Heart left ventricle (tissue), 16 donors: ENCODE data around the gene LONRF3. TPM values are rescaled to one million over a fixed set of nuclear protein-coding genes. Genes with fewer than 3 reads are reported as not detected.

Source experiments
- ATAC-seq, 4 donors: fragments of 200-7000 bp; cut with Tn5 transposase; one replicate each; pipeline ENCODE4 v1.9.1; 2020 to 2022; ENCODE audit warnings: moderate library complexity in 4 of 4, mild to moderate bottlenecking in 3 of 4, moderate number of reproducible peaks in 1 of 4
- DNase-seq, 5 donors: peaks; one replicate each; pipeline ENCODE4 v3.0.0-alpha.2; 2020
- H3K27ac ChIP-seq, 12 donors: fragments of 200-600 bp; sonication (generic) in 4 of 12; one replicate each; pipeline versions ENCODE4 v1.5.0 to v1.8.0; 2016 to 2022; ENCODE audit warnings: mild to moderate bottlenecking in 2 of 12
- H3K27me3 ChIP-seq, 9 donors: fragments of 200-600 bp; sonication (generic) in 2 of 9; one replicate each; pipeline versions ENCODE4 v1.5.1 to v1.8.0; 2016 to 2022; ENCODE audit warnings: mild to moderate bottlenecking in 3 of 9
- H3K36me3 ChIP-seq, 9 donors: fragments of 200-600 bp; sonication (generic) in 2 of 9; one replicate each; pipeline versions ENCODE4 v1.5.0 to v1.8.0; 2018 to 2022; ENCODE audit warnings: mild to moderate bottlenecking in 2 of 9
- H3K4me1 ChIP-seq, 12 donors: fragments of 200-600 bp; sonication (generic) in 4 of 12; one replicate each; pipeline versions ENCODE4 v1.5.0 to v1.8.0; 2016 to 2022; ENCODE audit warnings: mild to moderate bottlenecking in 3 of 12
- H3K4me3 ChIP-seq, 12 donors: fragments of 200-600 bp; sonication (generic) in 4 of 12; one replicate each; pipeline versions ENCODE4 v1.5.0 to v1.8.0; 2017 to 2022; ENCODE audit warnings: mild to moderate bottlenecking in 9 of 12, moderate library complexity in 4 of 12
- H3K9me3 ChIP-seq, 12 donors: fragments of 200-600 bp; sonication (generic) in 4 of 12; one replicate each; pipeline versions ENCODE4 v1.5.0 to v1.8.0; 2016 to 2022; ENCODE audit warnings: mild to moderate bottlenecking in 1 of 12
- POLR2A ChIP-seq, 2 donors: fragments of 450-650 bp; IDR thresholded peaks; one replicate each; pipeline ENCODE4 v1.6.1; 2017; ENCODE audit warnings: antibody characterized with exemption in 2 of 2, mild to moderate bottlenecking in 2 of 2, moderate library complexity in 2 of 2
- WGBS, 4 donors: extraction: QIAGEN DNeasy Blood & Tissue Kit in 2 of 4; methylation state at CpG; one replicate each; pipeline versions ENCODE4 v1.1.5 to v1.1.7; 2013 to 2018; 5-methylcytosine and 5-hydroxymethylcytosine counted together
- intact Hi-C, 10 donors: fragments of 100-400 bp; cut with DNase I; formaldehyde crosslinking; loops; one replicate each; pipeline versions ENCODE4 v1.11.1 to v1.14.2; 2022
- polyA plus RNA-seq, 2 donors: library from polyadenylated mRNA; stranded (reverse); fragments of 200-250 nt; gene quantifications; one replicate each; pipeline ENCODE4 v1.2.3, GENCODE V29; 2013
- total RNA-seq, 9 donors: library from RNA; depleted of rRNA in 2 of 9; stranded (reverse); fragments of >200 nt in 2 of 9; fragmentation: NEBNext Ultra II Directional in 3 of 9; extraction: Animal tissue kit (Norgen Biotek cat#: 25700) in 3 of 9; gene quantifications; one replicate each; pipeline versions ENCODE4 v1.1.0 to v1.2.4, GENCODE V29; 2016 to 2023
- TF ChIP-seq, protein P1 (sequence below), 12 donors: fragments of 200-600 bp; sonication (generic) in 4 of 12; IDR thresholded peaks; one replicate each; pipeline versions ENCODE4 v1.5.0 to v1.8.0; 2018 to 2022; ENCODE audit warnings: antibody characterized with exemption in 12 of 12, mild to moderate bottlenecking in 5 of 12
- donor health status: ischemic (EF 13 %, LVEDD 7.1; RV severe dilation, severe dysfunction).
- donor health status: healthy with polysubstance abuse.
- donor health status: DM: no; HTN: yes; CAD: no.
- donor health status: DM: no; HTN: no; CAD: no.
- donor health status: ischemic (EF 25% LVEDD 6.9; RV normal size, moderate dysfunction).
- donor health status: ischemic (EF 25% LVEDD 5.7; RV mildly dilated, moderate dysfunction).
- donor health status: healthy.
- donor health status: DM: yes; HTN: yes; CAD: no.
- donor health status: ischemic (EF 35%, LVEDD 5.7; RV mildly dilated, moderate dysfunction).
- donor health status: nonischemic (EF 11% LVEDD 7.7; RV severe dilation, severe dysfunction).
- donor health status: DM: yes; HTN: yes; CAD: no.
- donor health status: PGD.
- donor health status: ischemic (EF 29% LVEDD 5.4; RV normal size, mild dysfunction).
- donor health status: nonischemic (EF 23%, LVEDD 6.1; RV moderate dilation, normal function).

LONRF3 gene
- total and polyA plus RNA-seq, 11 donors: 0.50 to 8.3 (median 1.9) TPM

DNA sequence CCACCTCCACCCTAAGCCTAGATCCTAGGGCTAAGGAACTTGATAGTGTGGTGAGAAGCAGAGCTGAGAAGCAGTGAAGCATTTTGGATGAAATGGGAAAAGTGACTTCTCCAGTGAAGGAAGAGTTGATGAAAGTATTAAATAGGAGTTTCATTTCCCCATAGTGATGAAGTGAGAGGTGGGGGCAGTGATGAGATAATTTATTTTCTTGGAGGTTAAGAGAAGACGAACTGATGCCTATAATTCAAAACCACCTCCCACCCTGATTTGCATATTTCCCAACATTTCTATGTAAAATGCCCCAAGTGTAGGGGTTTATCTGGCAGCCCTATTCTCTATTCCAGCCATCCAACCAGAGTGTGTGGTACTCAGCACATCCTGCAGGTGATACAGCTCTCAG is 6.3 kb downstream of the LONRF3 start:
- H3K27ac ChIP-seq: no peak overlapping the region
- H3K4me1 ChIP-seq: peaks cover 0 to 9% (median 0%) of the 10 kb centered on the region in 12 donors
- no peaks in the 10 kb centered on the region for H3K27me3 ChIP-seq
- DNase-seq (no peak), ATAC-seq (no peak)
- no peaks in the 10 kb centered on the region for H3K9me3 ChIP-seq
- intact Hi-C loops: no loop called here
- WGBS, 4 donors: 37 to 86% (median 80%) methylated on average over 1 of the region's 1 CpG
- no peak overlapping the region for H3K4me3 ChIP-seq
- no peaks in the 10 kb centered on the region for H3K36me3 ChIP-seq
- TF ChIP-seq, protein P1, sequence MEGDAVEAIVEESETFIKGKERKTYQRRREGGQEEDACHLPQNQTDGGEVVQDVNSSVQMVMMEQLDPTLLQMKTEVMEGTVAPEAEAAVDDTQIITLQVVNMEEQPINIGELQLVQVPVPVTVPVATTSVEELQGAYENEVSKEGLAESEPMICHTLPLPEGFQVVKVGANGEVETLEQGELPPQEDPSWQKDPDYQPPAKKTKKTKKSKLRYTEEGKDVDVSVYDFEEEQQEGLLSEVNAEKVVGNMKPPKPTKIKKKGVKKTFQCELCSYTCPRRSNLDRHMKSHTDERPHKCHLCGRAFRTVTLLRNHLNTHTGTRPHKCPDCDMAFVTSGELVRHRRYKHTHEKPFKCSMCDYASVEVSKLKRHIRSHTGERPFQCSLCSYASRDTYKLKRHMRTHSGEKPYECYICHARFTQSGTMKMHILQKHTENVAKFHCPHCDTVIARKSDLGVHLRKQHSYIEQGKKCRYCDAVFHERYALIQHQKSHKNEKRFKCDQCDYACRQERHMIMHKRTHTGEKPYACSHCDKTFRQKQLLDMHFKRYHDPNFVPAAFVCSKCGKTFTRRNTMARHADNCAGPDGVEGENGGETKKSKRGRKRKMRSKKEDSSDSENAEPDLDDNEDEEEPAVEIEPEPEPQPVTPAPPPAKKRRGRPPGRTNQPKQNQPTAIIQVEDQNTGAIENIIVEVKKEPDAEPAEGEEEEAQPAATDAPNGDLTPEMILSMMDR (IDR thresholded peaks at IDR 0.05): no peak
- no peak for TF ChIP-seq POLR2A (IDR thresholded peaks at IDR 0.05)

DNA sequence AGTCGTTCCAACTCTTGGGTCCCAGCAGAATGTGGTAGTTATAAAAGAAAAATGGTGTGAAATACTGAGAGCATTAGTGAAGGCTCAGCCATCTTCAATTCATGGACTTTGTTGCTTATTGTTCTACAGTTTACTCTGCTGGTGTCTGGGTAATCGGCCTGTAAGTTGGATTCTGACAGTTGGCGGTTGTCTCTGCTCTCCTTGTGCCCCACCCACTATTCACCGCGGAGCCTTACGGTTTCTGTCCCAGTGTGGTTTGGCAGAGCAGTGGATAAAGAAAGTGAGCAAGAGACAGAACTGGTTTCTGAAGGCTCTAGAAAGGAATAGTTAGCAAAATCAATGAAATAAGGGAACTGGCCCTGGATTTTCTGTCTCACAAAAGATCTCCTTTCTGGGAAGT is 9.1 kb downstream of the LONRF3 start:
- Histone ChIP-seq H3K27me3 (no peaks in the 10 kb centered on the region), H3K27ac (no peak overlapping the region), H3K36me3 (no peaks in the 10 kb centered on the region), H3K4me3 (no peak overlapping the region), H3K4me1 (no peaks in the 10 kb centered on the region), H3K9me3 (no peaks in the 10 kb centered on the region)
- WGBS, 4 donors: 62 to 85% (median 79%) methylated on average over 6 of the region's 6 CpGs
- TF ChIP-seq, protein P1 (IDR thresholded peaks at IDR 0.05): no peak
- TF ChIP-seq POLR2A (IDR thresholded peaks at IDR 0.05): no peak
- ATAC-seq (no peak), DNase-seq (no peak)
- intact Hi-C loops: no loop called here

DNA sequence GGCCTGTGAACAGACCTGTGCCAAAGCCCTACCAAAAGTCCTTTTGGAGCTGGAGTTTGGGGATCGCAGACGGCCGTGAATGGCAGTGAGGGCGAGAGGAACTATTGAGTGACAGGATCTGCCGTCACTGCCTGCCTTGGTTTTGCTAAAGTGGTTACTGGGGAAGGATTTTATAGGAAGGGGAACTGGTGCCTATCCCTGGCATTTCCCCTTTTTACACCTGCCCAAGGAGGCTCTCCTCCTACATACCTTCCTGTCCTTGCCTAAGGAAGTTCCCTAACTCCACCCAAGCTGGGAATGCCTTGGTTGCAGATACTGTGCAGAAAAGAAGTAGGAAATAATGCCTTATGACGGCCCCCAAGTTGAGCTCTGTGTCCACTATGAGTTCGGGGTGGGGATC is 14.5 kb downstream of the LONRF3 start:
- Histone ChIP-seq H3K9me3 (no peaks in the 10 kb centered on the region), H3K36me3 (peaks cover 0 to 23% (median 5%) of the 10 kb centered on the region in 9 donors), H3K4me3 (no peak overlapping the region), H3K4me1 (no peaks in the 10 kb centered on the region), H3K27ac (no peak overlapping the region), H3K27me3 (no peaks in the 10 kb centered on the region)
- no peak for ATAC-seq
- WGBS, 4 donors: 66 to 89% (median 77%) methylated on average over 7 of the region's 7 CpGs
- TF ChIP-seq, protein P1 (IDR thresholded peaks at IDR 0.05): no peak
- no peak for TF ChIP-seq POLR2A (IDR thresholded peaks at IDR 0.05)
- intact Hi-C loops: no loop called here
- no peak for DNase-seq

DNA sequence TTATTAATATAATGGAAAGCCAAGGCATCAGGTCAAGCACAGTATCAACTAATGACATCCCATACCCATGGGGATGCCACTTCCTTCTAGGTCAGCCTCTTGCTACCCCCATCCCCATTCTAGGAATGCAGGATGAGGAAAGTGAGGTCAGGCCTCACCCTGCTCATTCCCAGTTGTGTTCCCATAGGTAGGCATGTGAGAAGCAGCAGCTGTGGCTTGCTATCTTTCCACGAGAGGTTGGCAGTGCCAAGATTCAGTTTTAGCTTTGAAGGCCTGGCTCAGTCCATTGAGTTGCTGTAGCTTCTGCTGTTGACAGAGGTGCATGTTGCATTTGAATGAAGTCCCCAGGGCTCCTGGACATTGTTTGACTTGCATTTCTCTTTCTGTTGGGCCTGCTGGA is 15.5 kb downstream of the LONRF3 start:
- 45 to 64% (median 53%) methylated on average over 1 of the region's 1 CpG for WGBS, 4 donors
- intact Hi-C loops: no loop called here
- Histone ChIP-seq H3K27ac (no peak overlapping the region), H3K4me3 (no peak overlapping the region), H3K27me3 (no peaks in the 10 kb centered on the region), H3K36me3 (peaks cover 0 to 23% (median 5%) of the 10 kb centered on the region in 9 donors), H3K9me3 (no peaks in the 10 kb centered on the region), H3K4me1 (no peaks in the 10 kb centered on the region)
- DNase-seq (no peak), ATAC-seq (no peak)
- no peak for TF ChIP-seq POLR2A (IDR thresholded peaks at IDR 0.05)
- TF ChIP-seq, protein P1 (IDR thresholded peaks at IDR 0.05): no peak
